Brain microvascular endothelial cell (primary cell): Measurements from ENCODE around the gene ZNF385B.
"Not testable (repeated sequence)": the region's sequence is repeated elsewhere in the genome, so short reads cannot be mapped to it uniquely, and the experiment has no call there.

Source experiments
- DNase-seq: peaks from one replicate; pipeline ENCODE4 v3.0.0-alpha.2; 2020
- H3K27ac ChIP-seq: fragments of 250-450 bp; sonication (Bioruptor Pico); 2 replicates; pipeline ENCODE4 v1.5.1; 2020; ENCODE audit warnings: mild to moderate bottlenecking, moderate library complexity
- H3K27me3 ChIP-seq: fragments of 250-450 bp; sonication (Bioruptor Pico); replicated peaks from 2 replicates; pipeline ENCODE4 v1.5.1; 2020; ENCODE audit warnings: mild to moderate bottlenecking
- H3K36me3 ChIP-seq: fragments of 250-450 bp; sonication (Bioruptor Pico); replicated peaks from 2 replicates; pipeline ENCODE4 v1.5.1; 2020; ENCODE audit warnings: mild to moderate bottlenecking
- H3K4me3 ChIP-seq: 2 replicates; pipeline ENCODE4 v1.5.1; 2011; ENCODE audit warnings: low read depth, mild to moderate bottlenecking, control low read depth, low read length, moderate library complexity
- CTCF ChIP-seq: IDR thresholded peaks from 2 replicates; pipeline ENCODE4 v1.5.1; 2011; ENCODE audit warnings: low read depth, mild to moderate bottlenecking, moderate library complexity, low read length, control low read depth, inconsistent platforms; ENCODE audit errors: missing control alignments
- in situ Hi-C: cut with HindIII; loops from 2 replicates; pipeline ENCODE4 v1.10.0; 2017; ENCODE audit warnings: low sequenced_read_pairs, low pct_ligation_motif_present

ZNF385B gene

GRCh38 chr2:179645047-179645446, 216.4 kb downstream of the ZNF385B start:
- Histone ChIP-seq H3K27ac (no peak overlapping the region), H3K36me3 (no peaks in the 10 kb centered on the region), H3K27me3 (no peaks in the 10 kb centered on the region), H3K4me3 (no peak overlapping the region)
- no peak for DNase-seq
- in situ Hi-C loops = no loop called here
- no peak for TF ChIP-seq CTCF

- in situ Hi-C loops = no loop called here
- Histone ChIP-seq H3K36me3 (no peaks in the 10 kb centered on the region), H3K27ac (no peak overlapping the region), H3K27me3 (no peaks in the 10 kb centered on the region), H3K4me3 (no peak overlapping the region)
- TF ChIP-seq CTCF = no peak
- DNase-seq = no peak
These were observed 218.9 kb downstream of the ZNF385B start for GRCh38 chr2:179642462-179642861.

GRCh38 chr2:179636995-179637394, 224.4 kb downstream of the ZNF385B start:
- no peak overlapping the region for H3K4me3 ChIP-seq
- DNase-seq = no peak
- H3K27me3 ChIP-seq = no peaks in the 10 kb centered on the region
- in situ Hi-C loops = no loop called here
- TF ChIP-seq CTCF = no peak
- H3K27ac ChIP-seq = no peak overlapping the region
- H3K36me3 ChIP-seq = no peaks in the 10 kb centered on the region

GRCh38 chr2:179636100-179636980, 225.1 kb downstream of the ZNF385B start:
- no peak for TF ChIP-seq CTCF
- in situ Hi-C loops = no loop called here
- no peak for DNase-seq
- no peaks in the 10 kb centered on the region for H3K36me3 ChIP-seq
- H3K27me3 ChIP-seq = no peaks in the 10 kb centered on the region
- no peak overlapping the region for H3K27ac ChIP-seq
- H3K4me3 ChIP-seq = no peak overlapping the region

- H3K36me3 ChIP-seq, in situ Hi-C loops, H3K27me3 ChIP-seq, H3K27ac ChIP-seq, DNase-seq, H3K4me3 ChIP-seq: not testable (repeated sequence)
These were observed 229.5 kb downstream of the ZNF385B start for GRCh38 chr2:179631769-179632385.

- in situ Hi-C loops, DNase-seq, H3K4me3 ChIP-seq, H3K27me3 ChIP-seq, H3K27ac ChIP-seq, H3K36me3 ChIP-seq: not testable (repeated sequence)
These were observed 231.6 kb downstream of the ZNF385B start for GRCh38 chr2:179629776-179630175.
